Pons (tissue), 1 donor: ENCODE data around the gene TBX19.

ENCODE experiments used
- DNase-seq: peaks from one replicate; pipeline ENCODE4 v3.0.0-alpha.2; 2016; ENCODE audit warnings: low spot score

Gene TBX19

DNA sequence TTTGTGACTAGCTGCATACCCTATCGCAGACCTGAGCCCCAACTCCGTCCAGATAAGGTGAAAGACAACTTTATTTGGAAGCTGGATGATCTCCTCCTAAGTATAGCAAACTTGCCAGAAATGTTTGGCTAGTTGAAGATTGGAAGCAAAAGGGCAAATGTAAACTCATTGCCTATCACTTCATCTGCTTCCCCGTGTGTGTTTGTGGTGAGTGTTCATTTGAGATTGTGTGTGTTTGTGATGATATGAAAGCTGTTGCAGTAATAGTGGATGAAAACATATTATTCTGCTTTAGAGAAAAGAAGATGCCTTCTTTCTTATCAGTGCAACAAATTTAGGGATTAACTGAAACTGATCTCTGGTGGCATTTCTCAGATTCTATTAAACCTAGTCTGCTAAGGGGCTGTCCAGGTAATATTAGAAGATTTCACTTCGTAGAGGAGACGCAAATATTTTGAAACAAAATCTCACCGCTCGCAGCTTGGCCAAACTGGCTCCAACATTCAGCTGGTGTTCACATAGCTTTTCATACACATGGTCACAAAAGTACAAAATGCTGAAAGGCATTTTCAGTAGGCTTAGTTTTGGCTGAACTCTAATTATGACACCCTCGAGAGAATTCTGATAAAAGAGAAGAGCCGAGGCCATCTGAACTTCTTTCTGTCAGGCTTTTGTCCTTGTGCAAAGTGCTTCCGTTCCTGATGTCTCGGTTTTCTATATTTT, 1.1 kb downstream of the TBX19 start:
- DNase-seq: no peak

DNA sequence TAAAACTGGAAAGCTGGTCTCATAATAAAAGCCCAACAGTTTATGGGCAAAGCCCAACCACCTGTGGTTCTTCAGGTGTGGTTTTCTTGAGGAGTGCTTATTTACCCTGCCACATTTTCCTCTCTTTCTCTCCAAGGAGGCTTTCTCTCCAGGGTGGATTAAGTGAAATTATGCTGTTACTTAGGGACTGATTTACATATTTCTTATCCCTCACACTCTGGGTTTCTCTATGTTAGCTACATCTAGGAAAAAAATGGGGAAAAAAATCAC, 4.8 kb downstream of the TBX19 start:
- no peak for DNase-seq

DNA sequence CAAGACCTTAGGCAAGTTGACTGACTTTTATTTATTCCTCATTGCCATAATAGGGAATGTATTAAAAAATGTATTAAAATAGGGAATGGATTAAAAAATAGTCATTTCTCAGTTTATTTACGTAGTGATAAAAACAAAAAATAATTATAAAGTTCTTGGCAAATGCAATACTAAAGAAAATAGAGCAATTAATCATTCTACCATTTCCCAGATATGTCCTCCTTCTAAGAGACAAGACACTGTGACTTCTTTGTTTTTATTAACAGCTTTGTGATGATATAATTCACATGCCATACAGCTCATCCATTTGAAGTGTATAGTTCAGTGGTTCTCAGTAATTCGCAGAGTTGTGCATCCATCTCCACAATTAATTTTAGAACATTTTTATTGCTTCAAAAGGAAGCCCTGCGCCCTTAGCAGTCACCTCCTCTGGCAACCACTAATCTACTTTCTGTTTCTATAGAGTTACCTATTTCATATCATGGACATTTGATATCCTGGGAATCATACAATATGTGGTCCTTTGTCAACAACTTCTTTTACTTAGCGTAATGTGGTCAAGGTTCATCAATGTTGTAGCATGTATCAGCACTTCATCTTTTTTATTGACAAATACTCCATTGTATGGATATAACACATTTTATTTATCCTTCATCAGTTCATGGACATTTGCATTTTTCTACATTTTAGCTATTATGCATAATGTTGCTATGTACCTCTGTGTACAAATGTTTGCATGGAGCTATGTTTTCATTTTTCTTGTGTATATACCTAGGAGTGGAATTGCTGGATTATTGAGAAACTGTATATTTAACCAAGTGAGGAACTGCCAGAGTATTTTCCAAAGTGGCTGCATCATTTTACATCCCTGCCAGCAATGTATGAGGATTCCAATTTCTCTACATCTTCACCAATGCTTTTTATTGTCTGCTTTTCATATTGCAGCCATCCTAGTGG, 5.6 kb downstream of the TBX19 start:
- DNase-seq: no peak

DNA sequence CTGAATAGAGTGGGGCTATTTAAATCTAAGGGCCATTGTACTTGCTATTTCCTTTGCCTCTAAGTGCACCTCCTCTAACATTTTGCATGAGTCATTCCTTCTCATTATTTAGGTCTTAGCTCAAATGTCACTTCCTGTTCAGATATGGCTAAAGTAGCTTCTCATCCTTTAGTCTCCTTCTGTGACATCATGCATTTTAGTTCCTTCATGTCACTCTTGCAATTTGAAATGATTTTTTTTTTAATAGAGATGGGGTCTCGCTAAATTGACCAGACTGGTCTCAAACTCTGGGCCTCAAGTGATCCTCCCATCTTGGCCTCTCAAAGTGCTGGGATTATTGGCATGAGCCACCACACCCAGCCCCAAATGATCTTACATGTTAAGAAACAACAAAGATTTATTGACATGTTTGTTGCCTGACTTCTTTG, 6.6 kb downstream of the TBX19 start:
- DNase-seq: no peak

DNA sequence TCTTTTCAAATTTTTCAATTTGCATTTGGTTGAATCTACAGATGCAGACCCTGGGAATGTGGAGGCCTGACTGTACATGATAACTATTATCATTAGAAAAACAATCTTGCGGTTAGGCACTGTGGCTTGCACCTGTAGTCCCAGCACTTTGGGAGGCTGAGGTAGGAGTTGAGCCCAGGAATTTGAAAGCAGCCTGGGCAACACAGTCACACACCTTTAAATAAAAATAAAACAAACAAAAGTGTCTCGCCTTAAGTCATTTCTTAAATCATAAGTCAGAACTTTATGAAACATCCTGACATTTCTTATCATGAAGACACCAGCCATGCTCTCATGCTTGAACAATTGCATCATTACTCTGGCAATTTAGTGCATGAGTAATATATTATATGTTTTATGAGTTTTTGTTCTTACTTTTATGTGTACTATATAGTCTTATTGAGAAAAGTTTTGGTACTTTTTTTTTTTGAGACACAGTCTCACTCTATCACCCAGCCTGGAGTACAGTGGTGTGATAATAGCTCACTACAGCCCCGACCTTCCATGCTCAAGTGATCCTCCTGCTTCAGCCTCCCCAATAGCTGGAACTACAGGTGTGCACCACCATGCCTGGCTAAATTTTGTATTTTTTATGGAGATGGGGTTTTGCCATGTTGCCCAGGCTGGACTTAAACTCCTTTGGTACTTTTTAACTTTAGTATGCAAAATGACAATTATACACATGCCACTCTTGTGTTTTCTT, 7.8 kb downstream of the TBX19 start:
- no peak for DNase-seq

DNA sequence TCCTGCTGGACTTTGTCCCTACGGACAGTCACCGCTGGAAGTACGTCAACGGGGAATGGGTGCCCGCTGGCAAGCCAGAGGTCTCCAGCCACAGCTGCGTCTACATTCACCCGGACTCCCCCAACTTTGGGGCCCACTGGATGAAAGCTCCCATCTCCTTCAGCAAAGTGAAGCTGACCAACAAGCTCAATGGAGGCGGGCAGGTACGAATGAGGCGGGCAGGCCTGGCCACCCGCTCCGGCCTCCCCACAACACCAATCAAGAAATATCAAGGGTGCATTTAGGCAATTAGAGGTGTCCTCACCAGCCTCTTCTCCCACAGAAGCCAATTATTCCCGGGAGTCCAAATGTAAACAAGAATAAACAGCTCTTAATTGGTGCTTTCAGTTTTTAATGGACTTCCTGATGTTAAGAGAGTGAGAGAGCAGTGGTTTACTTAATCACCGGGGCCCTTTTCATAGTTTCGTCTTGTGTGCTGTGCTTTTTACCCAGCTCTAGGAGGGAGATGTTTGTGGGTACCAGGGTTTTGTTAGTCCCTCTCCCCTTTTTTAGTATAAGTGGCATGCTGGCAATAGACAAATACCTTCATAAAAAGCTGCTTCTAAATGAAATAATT, 10.7 kb downstream of the TBX19 start:
- DNase-seq: no peak

DNA sequence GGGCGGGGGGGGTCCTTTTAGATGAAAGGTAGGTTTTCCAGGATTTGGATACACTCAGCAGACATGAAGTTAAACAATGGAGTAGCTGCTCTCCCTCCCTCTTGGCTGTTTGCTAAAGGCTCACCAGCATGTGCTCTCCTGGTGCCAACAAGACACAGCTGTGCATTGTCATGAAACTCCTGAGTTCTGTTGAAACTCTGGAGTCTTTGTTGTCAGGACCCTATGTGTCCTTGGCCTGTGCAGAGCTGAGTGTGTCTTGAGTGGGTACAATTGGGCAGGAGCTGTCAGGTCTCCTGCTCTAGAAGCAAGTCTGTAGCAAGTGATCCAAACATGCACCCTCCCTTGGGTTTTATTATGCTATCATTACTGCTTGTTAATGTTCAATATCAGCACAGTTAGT, 12.7 kb downstream of the TBX19 start:
- DNase-seq: no peak

DNA sequence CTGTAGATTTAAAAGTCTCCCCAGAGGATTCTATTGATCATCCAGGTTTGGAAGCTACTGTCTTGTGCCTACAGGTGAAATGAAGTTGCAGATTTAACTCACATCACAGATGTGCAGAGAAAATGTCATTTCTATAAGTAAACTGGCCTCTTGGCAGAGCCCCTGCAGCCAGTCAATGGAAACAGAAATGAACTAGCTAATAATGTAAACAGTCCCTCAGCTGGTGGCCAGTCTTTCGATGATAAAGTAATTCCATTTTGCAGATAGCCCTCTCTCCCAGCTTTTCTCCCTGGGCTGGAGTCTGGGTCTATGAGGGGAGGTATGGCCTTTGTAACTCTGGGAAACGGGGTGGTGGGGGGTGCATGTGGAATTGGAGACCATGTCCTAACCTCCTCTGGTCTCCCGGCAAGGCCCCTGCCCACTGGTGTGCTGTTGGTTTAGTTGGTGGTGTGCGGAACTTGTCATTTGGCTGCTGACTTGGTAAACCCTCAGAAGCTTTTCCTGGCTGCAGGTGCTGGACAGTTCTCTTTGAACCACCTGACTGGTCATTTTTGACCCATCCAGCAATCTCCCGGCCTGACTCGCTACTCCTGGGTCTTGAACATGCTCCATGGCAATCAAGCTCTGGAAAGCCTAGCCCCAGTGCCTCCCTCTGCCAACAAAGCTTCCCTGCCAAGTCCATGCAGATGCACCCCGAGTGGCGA, 14.9 kb downstream of the TBX19 start:
- no peak for DNase-seq

DNA sequence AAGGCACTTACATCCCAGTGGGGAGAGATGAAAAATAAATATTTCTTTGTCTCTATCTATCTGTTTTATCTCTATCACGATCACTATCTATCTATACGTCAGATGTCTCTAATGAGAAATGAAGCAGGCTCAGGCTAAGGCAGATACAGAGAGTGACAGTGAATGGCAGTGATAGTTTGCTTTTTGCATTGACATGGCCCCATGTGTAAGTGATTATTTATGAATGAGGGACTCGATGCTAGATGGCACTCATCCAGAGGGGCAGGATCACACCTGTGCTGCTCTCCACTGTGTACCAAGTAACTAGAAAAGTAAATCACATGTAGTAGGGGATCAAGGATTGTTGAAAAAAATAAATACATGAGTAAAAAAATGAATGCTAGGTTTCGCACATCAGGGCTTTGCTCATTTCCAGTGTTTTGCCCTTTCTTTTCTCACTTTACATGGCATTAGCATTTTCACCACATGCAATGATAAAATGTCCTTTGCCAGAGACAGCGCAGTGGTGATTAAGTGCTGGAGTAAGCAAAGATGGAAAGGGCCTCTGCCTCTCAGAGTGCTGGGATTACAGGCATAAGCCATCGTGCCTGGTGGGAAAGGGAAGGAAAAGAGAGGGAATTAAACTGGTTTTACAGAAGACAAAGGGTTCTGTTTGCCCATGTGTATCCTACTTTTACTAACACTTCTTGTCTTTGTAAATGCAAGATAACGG, 16.5 kb downstream of the TBX19 start:
- no peak for DNase-seq

DNA sequence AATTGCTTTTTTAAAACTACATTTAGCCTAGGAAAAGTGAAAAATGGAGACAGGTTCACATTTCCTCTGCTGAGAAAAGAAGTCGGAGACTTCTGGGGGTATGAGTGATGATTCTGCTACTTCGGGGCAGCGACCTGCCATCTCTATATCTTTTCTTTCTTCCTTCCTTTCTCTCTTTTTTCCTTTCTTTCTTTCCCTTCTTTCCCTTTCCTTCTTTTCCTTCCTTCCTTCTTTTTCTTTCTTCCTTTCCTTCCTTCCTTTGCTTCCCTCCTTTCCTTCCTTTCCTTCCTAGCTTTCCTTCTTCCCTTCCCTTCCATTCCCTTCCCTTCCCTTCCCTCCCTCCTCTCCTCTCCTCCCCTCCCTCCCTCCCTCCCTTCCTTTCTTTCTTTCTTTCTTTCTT, 17.8 kb downstream of the TBX19 start:
- DNase-seq: no peak

DNA sequence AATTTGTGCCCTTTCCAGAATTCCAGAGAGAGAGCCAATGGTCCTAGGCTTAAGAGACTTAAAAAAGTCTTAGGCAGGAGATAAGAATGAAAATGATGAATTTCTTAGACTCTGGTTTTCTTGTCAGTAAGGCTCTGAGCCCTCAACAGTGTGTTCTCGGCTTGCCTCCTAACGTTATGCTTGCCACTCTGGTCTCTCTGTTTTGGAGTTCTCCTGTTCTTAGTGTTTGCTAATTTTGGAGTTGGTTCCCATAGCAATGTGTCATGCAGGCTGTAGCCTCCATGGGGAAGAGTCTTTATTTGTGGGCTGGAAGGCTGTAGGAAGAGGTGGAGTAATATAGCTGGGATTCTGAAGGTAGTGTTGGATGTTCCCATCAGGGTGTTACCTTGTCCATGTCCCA, 19.9 kb downstream of the TBX19 start:
- DNase-seq: no peak

DNA sequence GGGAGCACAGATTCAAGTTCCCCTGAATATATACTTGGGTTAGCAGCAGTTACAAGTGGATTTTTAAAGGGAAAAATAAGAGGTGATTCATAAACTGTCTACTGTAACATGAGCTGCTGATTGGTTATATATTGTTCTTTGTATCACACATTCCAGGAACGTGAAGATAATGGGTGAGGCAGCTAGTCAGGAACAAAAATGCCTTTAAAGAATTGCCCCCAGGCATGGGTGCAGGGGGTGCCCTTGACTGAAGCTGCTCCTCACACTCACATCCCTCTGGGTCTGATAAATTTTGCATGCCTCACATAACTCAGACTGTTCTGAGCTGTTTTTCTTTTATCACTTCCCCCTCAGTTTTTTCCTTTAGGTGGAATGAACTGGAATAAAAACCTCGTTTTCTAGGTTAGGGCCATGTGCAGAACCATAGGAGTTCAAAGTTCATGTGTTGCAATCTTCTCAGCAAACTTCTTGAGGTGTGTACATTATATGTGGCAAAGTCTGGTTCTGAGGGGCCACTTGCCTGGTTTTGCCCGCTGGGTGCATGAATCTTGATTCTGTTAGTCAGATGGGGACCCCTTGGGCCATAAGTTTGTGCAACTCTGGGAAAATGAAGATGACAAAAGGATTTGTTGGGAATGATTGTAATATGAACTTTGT, 21.1 kb downstream of the TBX19 start:
- no peak for DNase-seq

DNA sequence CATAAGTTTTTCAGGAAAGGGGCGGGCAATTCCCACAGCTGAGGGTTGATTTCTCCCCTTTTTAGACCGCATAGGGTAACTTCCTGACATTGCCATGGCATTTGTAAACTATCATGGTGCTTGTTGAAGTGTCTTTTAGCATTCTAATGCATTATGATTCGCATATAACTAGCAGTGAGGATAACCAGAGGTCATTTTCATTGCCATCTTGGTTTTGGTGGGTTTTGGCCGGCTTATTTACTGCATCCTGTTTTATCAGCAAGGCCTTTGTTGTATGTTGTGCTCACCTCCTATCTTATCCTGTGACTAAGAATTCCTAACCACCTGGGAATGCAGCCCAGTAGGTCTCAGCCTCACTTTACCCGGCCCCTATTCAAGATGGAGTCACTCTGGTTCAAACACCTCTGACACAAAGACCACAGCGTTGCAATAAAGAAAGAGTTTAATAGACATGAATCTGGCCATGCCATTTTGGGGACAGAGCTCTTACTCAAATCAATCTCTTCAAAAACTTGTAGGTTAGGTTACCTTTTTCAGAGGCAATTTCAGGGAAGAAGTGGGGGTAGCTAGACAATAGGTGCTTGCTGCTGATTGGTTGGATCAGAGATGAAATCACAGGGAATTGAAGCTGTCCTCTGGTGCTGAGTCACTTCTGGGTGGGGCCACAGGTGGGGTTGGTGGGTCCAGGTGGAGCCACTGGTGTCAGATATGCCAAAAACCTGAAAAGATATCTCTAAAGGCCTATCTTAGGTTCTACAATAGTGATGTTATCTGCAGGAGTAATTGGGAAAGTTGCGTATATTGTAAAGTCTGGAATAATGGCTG, 23.3 kb downstream of the TBX19 start:
- DNase-seq: no peak

DNA sequence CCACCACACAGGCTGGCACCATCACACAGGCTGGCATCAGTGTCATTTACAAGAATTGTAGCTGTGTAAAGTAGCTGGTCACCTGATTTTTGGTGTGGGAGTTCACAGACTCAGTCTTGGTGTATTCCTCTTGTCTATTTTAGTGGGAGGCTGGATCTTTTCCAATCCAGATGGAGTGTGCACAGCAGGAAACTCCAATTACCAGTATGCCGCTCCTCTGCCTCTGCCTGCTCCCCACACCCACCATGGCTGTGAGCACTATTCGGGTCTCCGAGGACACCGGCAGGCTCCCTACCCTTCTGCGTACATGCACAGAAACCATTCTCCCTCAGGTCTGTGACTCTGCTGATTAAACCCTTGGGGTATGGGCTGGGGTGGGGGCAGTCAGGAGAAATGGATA, 24.2 kb downstream of the TBX19 start:
- no peak for DNase-seq

DNA sequence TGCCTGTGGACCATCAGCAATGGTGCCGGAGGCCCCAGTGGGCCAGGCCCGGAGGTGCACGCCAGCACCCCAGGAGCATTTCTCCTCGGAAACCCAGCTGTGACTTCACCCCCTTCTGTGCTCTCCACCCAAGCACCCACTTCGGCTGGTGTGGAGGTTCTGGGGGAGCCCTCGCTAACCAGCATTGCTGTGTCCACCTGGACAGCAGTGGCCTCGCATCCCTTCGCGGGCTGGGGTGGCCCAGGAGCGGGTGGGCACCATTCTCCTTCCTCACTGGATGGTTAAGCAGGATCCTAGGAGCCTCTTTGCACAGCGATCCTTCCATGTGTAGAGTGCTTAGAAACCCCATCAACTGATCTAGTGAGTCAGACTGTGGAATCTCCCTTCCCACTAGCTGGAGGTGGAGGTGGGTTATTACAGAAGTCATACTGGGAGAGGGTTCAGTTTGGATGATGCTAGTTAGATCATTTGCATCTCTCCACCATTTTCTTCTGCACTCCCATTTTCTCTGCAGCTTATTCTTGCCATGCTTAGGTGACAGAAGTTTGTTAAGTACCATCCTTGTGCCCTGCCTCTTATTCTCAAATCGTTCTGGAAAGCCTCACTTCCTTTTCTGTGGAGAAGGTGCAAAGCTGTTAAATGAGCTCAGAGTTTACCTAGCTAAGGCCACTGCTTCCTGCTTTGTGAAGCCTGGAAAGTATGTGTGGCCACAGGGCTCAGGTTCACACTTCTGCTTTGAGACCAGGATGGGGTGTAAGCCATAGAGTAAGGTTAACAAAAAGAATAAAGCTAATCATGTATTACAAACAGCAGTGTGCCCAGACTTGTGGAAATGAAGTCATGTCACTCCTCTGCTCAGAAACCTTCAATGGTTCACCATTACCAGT, 32.3 kb downstream of the TBX19 start:
- no peak for DNase-seq

DNA sequence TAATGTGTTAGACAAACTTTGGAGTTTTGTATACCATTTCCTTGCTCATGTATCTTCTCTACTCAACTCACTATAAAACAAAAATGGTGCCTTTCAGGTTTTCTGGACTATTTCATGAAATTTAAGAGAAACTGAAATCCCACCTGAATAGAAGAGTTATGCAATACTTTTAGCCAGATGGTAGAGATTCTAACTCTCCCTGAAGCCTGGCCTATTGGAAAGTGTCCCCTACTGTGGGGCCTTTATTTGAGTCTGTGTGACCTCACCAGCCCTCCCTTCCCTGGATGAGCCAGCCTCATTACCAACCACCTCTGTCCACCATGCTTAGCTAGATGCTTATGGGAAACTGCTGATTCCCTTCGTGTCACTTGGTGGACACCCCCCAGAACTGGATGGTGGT, 35.5 kb downstream of the TBX19 start:
- no peak for DNase-seq

DNA sequence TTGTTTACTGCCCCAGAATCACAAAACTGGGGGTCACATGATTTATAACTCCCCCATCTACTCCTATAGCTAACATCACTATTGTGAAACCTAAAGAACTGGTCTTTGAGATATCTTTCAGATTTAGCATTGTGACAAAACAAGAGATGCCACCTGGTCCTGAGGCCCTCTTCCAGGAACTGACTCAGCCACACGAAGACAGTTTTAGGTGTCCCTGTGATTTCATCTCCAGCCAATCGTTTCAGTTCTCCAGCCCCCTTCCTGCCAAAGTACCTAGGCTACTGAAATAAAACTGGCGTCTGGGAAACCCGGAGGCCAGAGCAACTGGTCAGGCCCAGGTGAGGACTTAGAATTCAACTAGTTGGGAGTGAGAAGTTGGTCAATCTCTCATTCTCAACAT, 36.6 kb downstream of the TBX19 start:
- DNase-seq: no peak

DNA sequence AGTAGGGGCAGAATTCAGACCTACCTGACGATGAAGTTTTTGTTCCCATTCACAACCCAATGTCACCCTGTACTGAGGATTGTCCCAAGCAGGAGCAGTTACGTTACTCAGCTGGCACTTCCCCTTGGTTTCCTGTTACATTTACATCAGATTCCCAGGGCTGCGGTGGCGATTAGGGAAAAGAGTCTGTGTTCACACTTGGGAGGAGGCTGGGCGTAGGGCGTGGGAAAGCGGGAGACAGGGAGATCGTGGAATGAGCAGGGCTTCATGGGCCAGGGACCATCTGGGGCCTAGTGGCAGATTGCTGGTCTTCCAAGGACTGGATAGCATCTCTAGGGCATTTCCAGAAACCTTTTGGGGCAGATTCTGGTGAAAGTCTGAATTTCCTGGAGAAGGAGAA, 39.0 kb downstream of the TBX19 start:
- no peak for DNase-seq

DNA sequence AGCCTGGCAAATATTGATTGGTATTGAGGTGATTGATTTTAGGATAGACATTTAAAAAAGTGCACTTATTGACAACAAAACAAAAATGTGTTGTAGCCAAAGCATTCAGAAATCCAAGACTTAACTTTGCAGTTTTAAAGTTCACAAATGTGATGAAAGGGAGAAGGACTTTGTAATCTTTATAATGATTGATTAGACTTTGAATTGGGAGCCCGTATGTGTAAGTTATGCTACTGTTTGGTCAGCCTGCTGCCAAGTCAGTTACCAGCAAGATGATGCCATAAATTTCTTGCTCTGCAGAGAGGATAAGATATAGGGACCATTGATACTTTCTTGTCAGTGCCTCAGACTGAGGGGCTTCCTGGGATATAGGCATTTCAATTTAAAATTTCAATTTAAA, 39.5 kb downstream of the TBX19 start:
- DNase-seq: no peak
